Amniotic epithelial cell (primary cell): ENCODE results near the gene AQP7.
"Not testable (repeated sequence)": the region's sequence is repeated elsewhere in the genome, so short reads cannot be mapped to it uniquely, and the experiment has no call there.

Source experiments
- DNase-seq: peaks from one replicate; pipeline ENCODE4 v3.0.0-alpha.2; 2010; ENCODE audit warnings: low read depth

AQP7 gene

DNA sequence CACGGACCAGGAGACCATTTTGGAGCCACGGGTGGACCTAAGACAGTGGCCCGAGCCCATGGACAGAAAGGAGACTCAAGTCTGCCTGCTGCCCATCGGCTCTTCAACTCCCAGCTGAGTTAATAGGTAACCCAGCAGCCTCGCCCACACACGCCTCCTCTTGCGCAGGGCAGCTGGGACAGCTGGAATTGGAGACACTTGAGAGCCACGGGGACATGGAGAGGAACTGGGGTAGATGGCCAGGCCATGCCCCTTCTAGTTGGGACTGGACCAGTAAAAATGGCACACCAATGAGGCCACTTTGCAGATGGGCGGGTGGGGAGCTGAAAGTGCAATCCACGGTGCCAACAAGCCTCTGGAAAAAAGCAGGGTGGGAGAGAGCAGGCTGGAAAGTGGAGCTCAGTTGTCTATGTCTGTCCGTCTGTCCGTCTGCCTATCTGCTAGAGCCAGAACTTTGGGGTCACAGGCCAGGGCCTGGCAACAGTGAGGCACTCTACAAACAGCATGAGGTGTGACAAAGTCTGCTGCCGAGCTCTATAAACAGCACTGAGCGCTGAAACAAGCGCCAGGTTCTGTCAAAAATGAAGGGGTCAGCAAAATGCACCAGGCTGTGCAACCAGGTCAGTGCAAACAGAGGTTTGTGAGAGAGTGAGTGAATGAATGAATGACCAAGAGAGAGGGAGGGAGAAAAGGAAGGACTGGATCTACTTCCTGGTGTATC is 7.0 kb downstream of the AQP7 start:
- not testable (repeated sequence) for DNase-seq

- DNase-seq, result peak; percentile 48
These were observed 8.4 kb downstream of the AQP7 start for GRCh38 chr9:33393986-33394385.

DNA sequence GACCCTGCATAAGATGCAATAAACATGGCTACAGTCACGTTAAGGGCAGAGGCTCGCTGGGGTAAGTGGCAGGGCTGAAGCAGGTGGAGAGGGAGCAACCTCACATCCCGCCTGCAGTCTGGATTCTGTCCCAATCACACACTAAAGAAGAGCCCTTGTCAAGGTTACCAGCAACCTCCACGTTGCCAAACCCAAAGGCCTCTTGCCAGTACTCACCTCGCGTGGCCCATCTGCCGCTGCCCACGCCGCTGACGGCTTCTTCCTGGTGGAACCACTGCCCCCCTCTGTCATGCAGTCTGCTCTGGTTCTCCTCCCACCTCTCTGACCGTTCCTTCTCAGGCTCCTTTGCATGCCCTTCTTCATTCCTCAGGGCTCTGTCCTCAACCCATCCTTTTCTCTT is 8.8 kb downstream of the AQP7 start:
- DNase-seq, result peak; percentile 23

- not testable (repeated sequence) for DNase-seq
These were observed 9.8 kb downstream of the AQP7 start for GRCh38 chr9:33392591-33393021.

DNA sequence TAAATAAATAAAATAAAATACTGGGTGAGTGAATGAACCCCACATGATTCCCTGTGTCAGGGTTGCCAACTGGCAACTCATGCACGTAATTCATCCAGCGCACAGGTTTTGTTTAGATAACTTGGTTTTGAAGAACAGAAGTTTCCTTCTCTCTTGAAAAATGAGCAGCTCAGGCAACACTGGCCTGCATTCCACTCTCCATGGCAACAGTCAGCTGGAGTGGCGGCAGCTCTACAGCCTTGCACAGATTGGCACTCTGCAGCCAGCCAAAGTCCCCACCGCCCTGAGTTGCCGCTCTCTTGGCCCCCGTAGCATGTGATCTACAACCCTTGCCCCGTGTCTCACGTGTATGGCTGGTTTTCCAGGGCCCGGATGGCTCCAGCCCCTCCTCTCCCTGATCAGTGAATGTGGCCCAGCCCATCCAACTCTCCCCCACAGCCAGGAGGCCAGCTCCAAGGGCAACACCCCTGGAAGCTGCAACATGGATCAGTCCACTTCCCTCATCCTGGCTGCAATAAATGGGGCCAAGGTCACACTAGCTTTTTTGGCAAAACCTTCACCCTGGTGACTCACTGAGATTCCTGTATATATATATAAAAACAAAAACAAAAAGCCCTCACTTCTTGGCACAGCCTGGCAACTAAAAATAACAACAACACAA is 11.1 kb downstream of the AQP7 start:
- DNase-seq, result peak; percentile 98

GRCh38 chr9:33388110-33388994 is 14.0 kb downstream of the AQP7 start:
- no peak for DNase-seq

DNA sequence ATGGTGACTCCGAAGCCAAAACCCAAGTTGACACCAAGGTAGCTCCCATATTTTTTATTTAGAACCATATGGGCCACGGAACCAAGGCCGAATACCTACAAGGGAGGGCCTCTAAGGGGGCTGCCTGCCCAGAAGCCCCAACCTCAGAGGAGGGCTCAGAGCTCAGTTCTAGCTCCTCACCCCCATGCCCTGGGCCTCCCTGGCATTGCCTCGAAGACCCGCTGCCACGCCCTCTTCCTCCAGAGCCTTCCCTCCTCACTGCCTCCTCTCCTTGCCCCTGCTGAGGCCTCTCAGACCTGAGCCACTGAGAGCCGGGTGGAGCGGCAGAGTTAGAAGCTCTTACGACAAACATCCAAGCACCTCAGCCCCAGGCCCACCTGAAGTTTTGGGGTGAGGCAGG is 15.4 kb downstream of the AQP7 start:
- not testable (repeated sequence) for DNase-seq

- DNase-seq, result not testable (repeated sequence)
These were observed 15.7 kb downstream of the AQP7 start for GRCh38 chr9:33386641-33386996.

GRCh38 chr9:33385979-33386640 is 16.3 kb downstream of the AQP7 start:
- DNase-seq, result not testable (repeated sequence)

DNA sequence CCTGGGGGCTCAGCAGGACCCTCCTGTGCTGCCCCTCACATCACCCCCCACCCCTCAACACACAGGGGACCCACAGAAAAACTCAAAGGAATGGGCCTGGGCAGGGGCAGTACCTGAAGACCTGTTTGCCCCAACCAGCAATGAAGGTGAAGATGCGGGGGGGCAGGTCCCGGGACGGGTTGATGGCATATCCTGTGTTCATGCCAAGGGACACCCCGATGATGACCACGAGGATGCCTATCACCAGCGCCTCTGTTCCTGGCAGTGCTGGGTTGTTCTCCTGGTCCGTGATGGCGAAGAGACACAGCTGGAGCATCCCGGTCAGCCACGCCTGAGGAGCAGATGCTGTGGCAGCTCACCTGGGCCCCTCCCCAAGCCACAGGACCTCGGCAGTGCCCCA is 16.8 kb downstream of the AQP7 start:
- DNase-seq, result not testable (repeated sequence)

- DNase-seq, result not testable (repeated sequence)
These were observed 19.0 kb downstream of the AQP7 start for GRCh38 chr9:33383396-33383795.

DNA sequence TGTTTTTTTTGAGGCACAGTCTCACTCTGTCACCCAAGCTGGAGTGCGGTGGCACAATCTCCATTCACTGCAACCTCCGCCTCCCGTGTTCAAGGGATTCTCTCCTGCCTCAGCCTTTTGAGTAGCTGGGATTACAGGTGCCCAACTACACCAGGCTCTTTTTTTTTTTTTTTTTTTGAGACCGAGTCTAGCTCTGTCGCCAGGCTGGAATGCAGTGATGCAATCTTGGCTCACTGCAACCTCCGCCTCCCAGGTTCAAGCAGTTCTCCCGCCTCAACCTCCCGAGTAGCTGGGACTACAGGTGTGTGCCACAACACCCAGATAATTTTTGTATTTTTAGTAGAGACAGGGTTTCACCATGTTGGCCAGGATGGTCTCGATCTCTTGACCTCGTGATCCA is 20.0 kb downstream of the AQP7 start:
- not testable (repeated sequence) for DNase-seq

GRCh38 chr9:33381231-33381791 is 21.1 kb downstream of the AQP7 start:
- DNase-seq, result no peak

DNA sequence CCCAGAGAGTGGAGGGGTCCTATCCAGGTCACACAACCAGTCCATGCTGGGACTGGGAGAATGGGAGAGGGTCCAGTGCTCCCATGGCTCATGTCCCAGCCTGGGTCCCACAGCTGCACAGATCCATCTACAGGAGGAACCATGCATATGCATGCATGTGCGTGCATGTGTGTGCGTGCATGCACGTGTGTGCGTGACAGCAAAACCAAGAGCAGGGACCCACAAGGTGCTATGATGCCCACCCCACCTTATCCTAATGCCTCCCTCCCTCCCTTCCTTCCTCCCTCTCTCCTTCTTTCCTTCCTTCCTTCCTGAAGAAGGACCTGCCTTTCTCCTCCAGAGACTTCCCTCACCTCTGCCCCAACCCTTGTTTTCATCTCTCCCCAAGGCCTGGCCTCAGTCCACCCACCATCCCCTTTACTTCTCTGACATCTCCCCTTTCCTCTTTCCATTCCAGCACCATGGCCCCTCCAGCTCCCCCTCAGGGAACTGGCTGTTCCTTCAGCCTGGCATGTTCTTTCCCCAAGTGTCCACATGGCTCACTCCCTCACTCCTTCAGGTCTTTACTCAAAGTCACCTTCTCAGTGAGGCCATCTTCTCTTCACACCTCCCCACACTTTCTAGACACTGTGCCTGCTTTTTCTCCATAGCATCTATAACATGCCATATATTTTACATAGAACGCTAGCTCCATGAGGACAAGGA is 21.8 kb downstream of the AQP7 start:
- no peak for DNase-seq

DNA sequence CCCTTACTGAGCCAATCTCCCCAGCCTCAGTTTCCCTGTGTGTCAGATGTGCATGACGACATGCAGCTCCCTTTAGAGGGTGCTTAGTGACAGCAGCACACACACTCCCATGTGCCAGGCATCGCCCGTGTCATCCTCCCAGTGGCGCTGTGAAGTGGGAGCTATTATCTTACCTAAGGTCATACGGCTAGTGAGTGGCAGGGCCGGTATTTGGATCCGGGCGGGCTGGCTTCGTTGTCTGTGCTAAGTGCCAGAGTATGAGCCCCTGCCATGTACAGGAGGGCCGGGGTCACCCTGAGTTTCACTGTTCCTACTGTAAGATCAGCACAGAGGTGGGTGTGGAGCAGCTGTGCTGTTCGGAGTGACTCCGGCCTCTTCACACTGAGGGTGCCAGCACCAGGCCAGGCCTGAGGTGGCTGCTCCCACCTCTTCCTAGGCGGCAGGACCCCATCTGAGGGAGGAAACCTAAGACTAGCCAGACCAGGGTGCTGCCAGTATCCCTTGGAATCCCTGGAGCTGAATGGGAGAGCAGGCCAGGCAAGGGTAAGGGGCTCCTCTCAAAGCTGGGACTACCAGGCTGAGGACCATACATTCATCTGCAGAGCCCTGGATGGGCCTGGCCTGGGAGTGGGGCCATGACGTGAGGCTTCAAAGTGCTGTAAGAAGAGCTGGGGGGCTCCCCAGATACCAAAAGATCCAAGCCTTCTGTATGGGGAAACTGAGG is 22.5 kb downstream of the AQP7 start:
- DNase-seq, result no peak

GRCh38 chr9:33378121-33378795 is 24.1 kb downstream of the AQP7 start:
- DNase-seq, result no peak

GRCh38 chr9:33377089-33377715 is 25.2 kb downstream of the AQP7 start:
- no peak for DNase-seq

DNA sequence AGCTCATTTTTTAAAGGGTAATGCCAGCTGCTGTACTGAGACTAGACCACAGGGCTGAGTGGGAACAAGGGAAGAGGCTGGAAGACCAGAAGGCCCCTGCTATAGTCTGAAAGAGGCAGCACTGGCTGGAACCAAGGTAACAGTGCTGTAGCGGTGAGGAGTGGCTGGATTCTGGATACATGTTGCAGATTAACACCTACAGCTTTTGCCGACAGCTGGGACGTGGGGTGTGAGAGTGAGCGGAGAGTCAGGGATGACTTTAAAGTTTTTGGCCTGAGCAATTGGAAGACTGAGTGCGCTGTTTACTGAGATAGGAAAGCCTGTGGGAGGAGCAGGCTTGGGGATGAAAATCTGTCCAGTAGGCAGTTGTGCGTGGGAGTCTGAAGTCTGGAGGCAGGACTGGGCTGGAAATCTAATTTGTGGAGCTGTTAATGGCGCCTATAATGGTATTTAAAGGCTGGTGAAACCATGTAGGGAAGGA is 26.5 kb downstream of the AQP7 start:
- DNase-seq, result peak; percentile 67

- DNase-seq, result peak; percentile 54
These were observed 27.0 kb downstream of the AQP7 start for GRCh38 chr9:33375238-33375840.
